WERI-Rb-1 (cell line): ENCODE results near the gene TBL1XR1.

ENCODE experiments used
- DNase-seq: peaks from one replicate; pipeline ENCODE4 v3.0.0-alpha.2; 2020
- H3K27ac ChIP-seq: fragments of 250-450 bp; sonication (Bioruptor Pico); 2 replicates; pipeline ENCODE4 v1.5.1; 2020; ENCODE audit warnings: mild to moderate bottlenecking, moderate library complexity
- H3K27me3 ChIP-seq: fragments of 250-450 bp; sonication (Bioruptor Pico); 2 replicates; pipeline ENCODE4 v1.5.1; 2021; ENCODE audit warnings: mild to moderate bottlenecking, low read depth, moderate library complexity; ENCODE audit not compliant: insufficient read depth, severe bottlenecking
- H3K36me3 ChIP-seq: fragments of 250-450 bp; sonication (Bioruptor Pico); 2 replicates; pipeline ENCODE4 v1.5.1; 2020; ENCODE audit warnings: mild to moderate bottlenecking, moderate library complexity
- H3K4me3 ChIP-seq: 2 replicates; pipeline ENCODE4 v1.5.1; 2011; ENCODE audit warnings: low read depth, mild to moderate bottlenecking, control low read depth, low read length
- H3K9me3 ChIP-seq: fragments of 250-450 bp; sonication (Bioruptor Pico); 2 replicates; pipeline ENCODE4 v1.5.1; 2021; ENCODE audit warnings: mild to moderate bottlenecking, moderate library complexity; ENCODE audit not compliant: severe bottlenecking
- TF ChIP-seq, protein P1 (sequence below): IDR thresholded peaks from 2 replicates; pipeline ENCODE4 v1.5.1; 2011; ENCODE audit warnings: low read depth, mild to moderate bottlenecking, control low read depth, inconsistent platforms, low read length

TBL1XR1 gene

DNA sequence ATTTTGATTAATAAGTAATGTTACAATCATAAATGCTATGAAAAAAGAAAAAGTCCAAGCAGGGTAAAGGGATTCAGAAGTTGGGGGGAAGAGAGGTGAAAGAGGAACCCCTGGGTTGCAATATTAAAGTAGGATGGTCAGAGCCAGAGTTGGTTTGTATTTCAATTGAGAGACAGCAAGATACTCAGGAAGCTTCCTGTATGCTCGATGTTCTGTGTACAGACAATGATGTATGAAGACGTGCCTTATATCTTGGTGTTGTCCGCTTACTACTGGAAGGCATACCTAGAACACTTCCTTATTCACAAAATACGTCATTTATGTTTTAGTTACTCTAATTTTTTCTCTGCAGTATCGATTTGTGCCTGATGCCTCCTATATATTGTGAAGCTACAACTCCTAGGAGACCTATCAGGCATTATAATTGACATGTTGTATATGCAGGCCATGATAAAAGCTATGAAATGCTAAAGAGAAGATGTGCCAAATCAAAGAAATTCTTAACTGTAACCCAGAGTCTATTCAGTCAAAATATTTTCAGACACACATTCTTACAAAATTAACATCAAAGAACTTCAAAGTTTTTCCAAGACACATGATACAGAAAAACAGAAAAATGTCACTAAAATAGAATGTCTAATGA is 87.5 kb downstream of the TBL1XR1 start:
- H3K27me3 ChIP-seq: no peaks in the 10 kb centered on the region
- DNase-seq: no peak
- TF ChIP-seq, protein P1, sequence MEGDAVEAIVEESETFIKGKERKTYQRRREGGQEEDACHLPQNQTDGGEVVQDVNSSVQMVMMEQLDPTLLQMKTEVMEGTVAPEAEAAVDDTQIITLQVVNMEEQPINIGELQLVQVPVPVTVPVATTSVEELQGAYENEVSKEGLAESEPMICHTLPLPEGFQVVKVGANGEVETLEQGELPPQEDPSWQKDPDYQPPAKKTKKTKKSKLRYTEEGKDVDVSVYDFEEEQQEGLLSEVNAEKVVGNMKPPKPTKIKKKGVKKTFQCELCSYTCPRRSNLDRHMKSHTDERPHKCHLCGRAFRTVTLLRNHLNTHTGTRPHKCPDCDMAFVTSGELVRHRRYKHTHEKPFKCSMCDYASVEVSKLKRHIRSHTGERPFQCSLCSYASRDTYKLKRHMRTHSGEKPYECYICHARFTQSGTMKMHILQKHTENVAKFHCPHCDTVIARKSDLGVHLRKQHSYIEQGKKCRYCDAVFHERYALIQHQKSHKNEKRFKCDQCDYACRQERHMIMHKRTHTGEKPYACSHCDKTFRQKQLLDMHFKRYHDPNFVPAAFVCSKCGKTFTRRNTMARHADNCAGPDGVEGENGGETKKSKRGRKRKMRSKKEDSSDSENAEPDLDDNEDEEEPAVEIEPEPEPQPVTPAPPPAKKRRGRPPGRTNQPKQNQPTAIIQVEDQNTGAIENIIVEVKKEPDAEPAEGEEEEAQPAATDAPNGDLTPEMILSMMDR: no peak
- H3K9me3 ChIP-seq: no peaks in the 10 kb centered on the region
- H3K36me3 ChIP-seq: no peaks in the 10 kb centered on the region
- no peak overlapping the region for H3K4me3 ChIP-seq
- no peak overlapping the region for H3K27ac ChIP-seq

DNA sequence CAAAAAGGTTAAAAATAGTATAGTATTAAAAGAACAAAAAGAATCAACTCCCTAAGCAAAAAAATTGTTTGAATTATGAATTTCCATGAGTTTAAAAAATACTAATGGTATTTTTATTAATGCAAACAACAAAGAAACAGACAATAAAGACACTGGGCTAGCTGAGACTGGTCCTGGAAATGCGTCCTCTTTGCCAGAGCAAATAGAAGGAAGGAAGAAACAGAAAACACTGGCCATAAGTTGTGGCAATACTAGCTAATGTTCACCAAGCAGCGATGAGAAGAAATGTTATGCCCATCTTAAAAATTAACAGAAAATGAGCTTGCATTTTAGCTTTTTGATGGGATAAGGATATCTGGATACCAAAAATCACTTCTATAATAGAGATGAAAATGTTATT is 88.6 kb downstream of the TBL1XR1 start:
- TF ChIP-seq, protein P1: no peak
- no peaks in the 10 kb centered on the region for H3K36me3 ChIP-seq

DNA sequence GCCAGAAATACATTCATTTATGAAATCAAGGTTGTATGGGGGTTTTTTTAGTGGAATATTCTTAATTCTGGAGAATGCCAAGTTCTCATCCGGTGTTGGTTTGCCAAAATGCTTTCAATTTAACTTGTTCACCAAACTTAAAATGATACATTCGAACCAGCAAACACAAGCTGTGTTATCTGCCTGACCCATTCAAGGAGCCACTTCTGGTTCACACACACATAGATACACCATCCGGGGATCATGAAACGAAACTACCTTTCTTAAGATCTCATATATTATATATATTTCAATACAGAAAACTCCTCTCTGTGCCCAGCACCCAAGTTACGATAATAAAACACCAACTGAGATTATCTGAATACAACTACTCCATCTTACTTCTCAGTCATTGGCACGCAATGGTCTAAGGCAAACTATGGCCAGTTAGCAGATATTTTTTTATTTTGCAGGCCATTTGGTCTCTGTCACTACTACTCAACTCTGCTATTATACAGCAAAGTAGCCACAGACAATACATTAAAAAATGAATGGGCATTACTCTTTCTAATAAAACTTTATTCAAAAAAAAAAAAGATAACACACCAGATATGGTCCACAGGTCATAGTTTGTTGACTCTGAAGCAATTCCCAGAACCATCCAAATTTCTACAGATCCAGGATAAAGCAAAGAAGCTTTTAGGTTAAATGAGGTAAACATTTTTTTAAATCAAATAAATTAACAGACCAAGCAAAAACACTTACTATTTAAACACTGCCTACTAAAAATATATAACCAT is 89.6 kb downstream of the TBL1XR1 start:
- TF ChIP-seq, protein P1: no peak
- Histone ChIP-seq H3K4me3 (no peak overlapping the region), H3K27me3 (no peaks in the 10 kb centered on the region), H3K36me3 (no peaks in the 10 kb centered on the region), H3K27ac (no peak overlapping the region), H3K9me3 (no peaks in the 10 kb centered on the region)
- DNase-seq: no peak

More for the DNA sequence above, 88.6 kb downstream of the TBL1XR1 start:
- no peak for DNase-seq
- Histone ChIP-seq H3K9me3 (no peaks in the 10 kb centered on the region), H3K27me3 (no peaks in the 10 kb centered on the region), H3K27ac (no peak overlapping the region), H3K4me3 (no peak overlapping the region)

DNA sequence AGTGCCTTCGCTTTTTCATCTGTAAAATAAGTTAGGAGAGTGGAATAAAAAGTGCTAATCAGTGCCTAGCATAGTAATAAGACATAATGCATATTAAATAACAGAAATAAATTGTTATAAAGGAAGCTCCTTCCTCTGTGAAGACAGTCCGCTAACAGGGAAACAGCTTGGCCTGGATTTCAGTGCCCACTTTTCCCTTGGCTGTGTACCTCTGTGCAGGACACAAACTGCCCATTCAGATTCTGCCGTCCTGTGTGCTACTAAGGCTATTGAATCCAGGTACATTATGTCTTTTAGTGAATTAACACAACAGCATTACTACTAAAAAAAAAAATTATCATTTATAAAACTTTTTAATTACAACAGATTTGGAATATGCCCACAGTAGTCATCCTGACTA is 90.7 kb downstream of the TBL1XR1 start:
- Histone ChIP-seq H3K4me3 (no peak overlapping the region), H3K9me3 (no peaks in the 10 kb centered on the region), H3K27ac (no peak overlapping the region), H3K36me3 (no peaks in the 10 kb centered on the region; the same call in 1 of the 2 replicates), H3K27me3 (no peaks in the 10 kb centered on the region)
- DNase-seq: no peak
- TF ChIP-seq, protein P1: no peak

DNA sequence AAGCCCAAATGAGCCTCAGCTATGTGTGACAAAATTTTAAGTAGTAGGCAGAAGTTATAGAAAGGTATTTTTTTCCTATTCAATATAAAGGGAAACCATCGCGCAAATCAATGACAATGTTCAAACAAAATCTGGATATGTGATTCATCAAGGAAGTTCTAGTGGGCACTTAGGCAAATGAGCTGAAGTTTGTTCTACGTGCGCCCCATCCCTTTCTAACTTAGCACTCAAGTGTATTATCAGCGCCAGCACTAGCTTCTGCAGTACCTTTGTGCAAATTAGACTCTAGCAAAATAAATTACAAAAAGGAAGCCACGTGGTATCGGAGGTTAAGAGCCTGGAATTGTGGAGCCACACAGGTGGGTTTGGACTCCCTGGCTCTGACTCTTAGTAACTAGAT is 91.1 kb downstream of the TBL1XR1 start:
- peaks cover 2% of the 10 kb centered on the region; the same call in 1 of the 2 replicates for H3K36me3 ChIP-seq
- no peaks in the 10 kb centered on the region for H3K27me3 ChIP-seq
- TF ChIP-seq, protein P1: no peak
- H3K27ac ChIP-seq: no peak overlapping the region
- no peak overlapping the region for H3K4me3 ChIP-seq
- no peaks in the 10 kb centered on the region for H3K9me3 ChIP-seq
- no peak for DNase-seq
